Suprapubic skin (tissue), 4 donors: Measurements from ENCODE around the gene GPAM. TPM values are rescaled to one million over a fixed set of nuclear protein-coding genes. Genes with fewer than 3 reads are reported as not detected.

Source experiments
- DNase-seq, 2 donors: peaks; one replicate each; pipeline ENCODE4 v3.0.0-alpha.2; 2019; ENCODE audit warnings: low spot score in 2 of 2
- H3K27ac ChIP-seq: fragments of 200-600 bp; sonication (generic); one replicate; pipeline ENCODE4 v1.5.1; 2019
- H3K27me3 ChIP-seq: fragments of 200-600 bp; sonication (generic); one replicate; pipeline ENCODE4 v1.5.1; 2019
- H3K36me3 ChIP-seq: fragments of 200-600 bp; sonication (generic); one replicate; pipeline ENCODE4 v1.5.1; 2019
- H3K4me1 ChIP-seq: fragments of 200-600 bp; sonication (generic); one replicate; pipeline ENCODE4 v1.5.1; 2019
- H3K4me3 ChIP-seq: fragments of 200-600 bp; sonication (generic); one replicate; pipeline ENCODE4 v1.5.1; 2019; ENCODE audit warnings: mild to moderate bottlenecking
- H3K9me3 ChIP-seq: fragments of 200-600 bp; sonication (generic); one replicate; pipeline ENCODE4 v1.5.1; 2019
- CTCF ChIP-seq, 2 donors: fragments of 200-600 bp in 1 of 2; fragments of 450-650 bp in 1 of 2; sonication (generic) in 1 of 2; IDR thresholded peaks; one replicate each; pipeline ENCODE4 v1.5.1; 2016 to 2019; ENCODE audit warnings: antibody characterized with exemption in 2 of 2, mild to moderate bottlenecking in 1 of 2, moderate library complexity in 1 of 2
- EP300 ChIP-seq: sonication (generic); formaldehyde crosslinking; IDR thresholded peaks from one replicate; pipeline ENCODE4 v1.6.1; 2017; ENCODE audit warnings: antibody characterized with exemption
- POLR2A ChIP-seq, 2 donors: fragments of 450-650 bp; IDR thresholded peaks; one replicate each; pipeline ENCODE4 v1.6.1; 2017; ENCODE audit warnings: antibody characterized with exemption in 2 of 2, mild to moderate bottlenecking in 2 of 2, moderate library complexity in 2 of 2
- POLR2AphosphoS5 ChIP-seq, 3 donors: sonication (generic); formaldehyde crosslinking; IDR thresholded peaks; one replicate each; pipeline ENCODE4 v1.6.1; 2017; ENCODE audit warnings: antibody characterized with exemption in 3 of 3
- WGBS: methylation state at CpG from one replicate; pipeline ENCODE4 v1.1.5; 2018; 5-methylcytosine and 5-hydroxymethylcytosine counted together
- total RNA-seq, 4 donors: library from RNA; depleted of rRNA; stranded (reverse); fragments of >200 nt; gene quantifications; one replicate each; pipeline ENCODE4 v1.1.0, GENCODE V29; 2016

GPAM gene
- total RNA-seq, 4 donors from 2014 or later = 5.2 to 16.2 (median 6.8) TPM

- Histone ChIP-seq H3K36me3 (no peaks in the 10 kb centered on the region), H3K4me1 (no peaks in the 10 kb centered on the region), H3K9me3 (no peaks in the 10 kb centered on the region), H3K27me3 (no peaks in the 10 kb centered on the region), H3K4me3 (no peak overlapping the region), H3K27ac (no peak overlapping the region)
- 27% methylated on average over 11 of the region's 11 CpGs for WGBS
- TF ChIP-seq EP300 = no peak
- no peak for TF ChIP-seq POLR2AphosphoS5 (IDR thresholded peaks at IDR 0.05)
- TF ChIP-seq CTCF (IDR thresholded peaks at IDR 0.05) = peak; percentile 16 to 88
- no peak for DNase-seq
These were observed 43.2 kb downstream of the GPAM start for GRCh38 chr10:112140110-112140970.

GRCh38 chr10:112139176-112139575, 44.4 kb downstream of the GPAM start:
- H3K27ac ChIP-seq = no peak overlapping the region
- no peaks in the 10 kb centered on the region for H3K36me3 ChIP-seq
- no peak overlapping the region for H3K4me3 ChIP-seq
- TF ChIP-seq POLR2AphosphoS5 (IDR thresholded peaks at IDR 0.05) (no peak), POLR2A (IDR thresholded peaks at IDR 0.05) (no peak), EP300 (no peak), CTCF (IDR thresholded peaks at IDR 0.05) (no peak)
- H3K27me3 ChIP-seq = no peaks in the 10 kb centered on the region
- DNase-seq = no peak
- WGBS = 90% methylated on average over 7 of the region's 7 CpGs
- H3K4me1 ChIP-seq = no peaks in the 10 kb centered on the region
- no peaks in the 10 kb centered on the region for H3K9me3 ChIP-seq

GRCh38 chr10:112137154-112137987, 46.2 kb downstream of the GPAM start:
- no peaks in the 10 kb centered on the region for H3K4me1 ChIP-seq
- TF ChIP-seq EP300 (no peak), CTCF (IDR thresholded peaks at IDR 0.05) (peak; percentile 67 to 92)
- no peaks in the 10 kb centered on the region for H3K27me3 ChIP-seq
- H3K9me3 ChIP-seq = no peaks in the 10 kb centered on the region
- 58% methylated on average over 13 of the region's 13 CpGs for WGBS
- DNase-seq = peak; percentile 77 to 89
- H3K36me3 ChIP-seq = no peaks in the 10 kb centered on the region
- no peak overlapping the region for H3K27ac ChIP-seq
- no peak overlapping the region for H3K4me3 ChIP-seq

- TF ChIP-seq POLR2AphosphoS5 (IDR thresholded peaks at IDR 0.05) = no peak
- TF ChIP-seq POLR2A (IDR thresholded peaks at IDR 0.05) = no peak
- no peak for TF ChIP-seq CTCF (IDR thresholded peaks at IDR 0.05)
- TF ChIP-seq EP300 = no peak
These were observed 46.9 kb downstream of the GPAM start for GRCh38 chr10:112136486-112137153.

More at GRCh38 chr10:112136486-112137153, 46.9 kb downstream of the GPAM start:
- H3K27ac ChIP-seq = no peak overlapping the region
- H3K27me3 ChIP-seq = no peaks in the 10 kb centered on the region
- H3K36me3 ChIP-seq = no peaks in the 10 kb centered on the region
- no peaks in the 10 kb centered on the region for H3K9me3 ChIP-seq
- no peak for DNase-seq
- H3K4me1 ChIP-seq = no peaks in the 10 kb centered on the region
- WGBS = 74% methylated on average over 2 of the region's 5 CpGs
- H3K4me3 ChIP-seq = no peak overlapping the region
